CD4-positive, CD25-positive, alpha-beta regulatory T cell (primary cell): Measurements from ENCODE around the gene FOXP1. TPM values are rescaled to one million over a fixed set of nuclear protein-coding genes. Genes with fewer than 3 reads are reported as not detected.

Experiments
- ATAC-seq, 2 donors: fragments of 150-1000 bp; cut with Tn5 transposase; one replicate each; pipeline ENCODE4 v1.10.0; 2021; ENCODE audit warnings: low read depth in 2 of 2, moderate number of reproducible peaks in 2 of 2, moderate library complexity in 1 of 2
- DNase-seq, 3 donors: peaks; one replicate each; pipeline versions ENCODE4 v3.0.0 to v3.0.0-alpha.2; 2012 to 2022; ENCODE audit warnings: mixed read lengths in 1 of 3
- H3K27ac ChIP-seq: one replicate; pipeline ENCODE4 v1.7.0; 2013; ENCODE audit warnings: mild to moderate bottlenecking, low read length; ENCODE audit not compliant: insufficient read depth, poor library complexity, severe bottlenecking
- H3K27me3 ChIP-seq: one replicate; pipeline ENCODE4 v1.7.0; 2013; ENCODE audit warnings: low read length; ENCODE audit not compliant: control insufficient read depth, insufficient read depth
- H3K36me3 ChIP-seq: one replicate; pipeline ENCODE4 v1.7.0; 2013; ENCODE audit warnings: mild to moderate bottlenecking, low read length, moderate library complexity; ENCODE audit not compliant: control insufficient read depth, insufficient read depth
- H3K4me1 ChIP-seq: 2 replicates; pipeline ENCODE4 v1.7.0; 2013; ENCODE audit warnings: mild to moderate bottlenecking, low read length; ENCODE audit not compliant: insufficient read depth, control insufficient read depth, poor library complexity, severe bottlenecking
- H3K4me3 ChIP-seq: one replicate; pipeline ENCODE4 v1.7.0; 2013; ENCODE audit warnings: low read depth, mild to moderate bottlenecking, low read length, moderate library complexity
- H3K9me3 ChIP-seq, 2 experiments: 1 replicate in 1 of 2; 2 replicates in 1 of 2; pipeline ENCODE4 v1.7.0; 2013; ENCODE audit warnings: low read length in 2 of 2, mild to moderate bottlenecking in 1 of 2, moderate library complexity in 1 of 2; ENCODE audit not compliant: control insufficient read depth in 2 of 2
- H3K27ac Mint-ChIP-seq, 3 donors: one replicate each; pipeline ENCODE4 v1.8.0; 2020 to 2022; ENCODE audit warnings: mild to moderate bottlenecking in 3 of 3, mixed read lengths in 3 of 3, moderate library complexity in 2 of 3
- H3K27me3 Mint-ChIP-seq: one replicate; pipeline ENCODE4 v1.8.0; 2022; ENCODE audit warnings: mild to moderate bottlenecking, mixed read lengths
- H3K36me3 Mint-ChIP-seq: one replicate; pipeline ENCODE4 v1.8.0; 2020; ENCODE audit warnings: mixed read lengths
- H3K4me1 Mint-ChIP-seq, 4 donors: one replicate each; pipeline ENCODE4 v1.8.0; 2020 to 2022; ENCODE audit warnings: mixed read lengths in 4 of 4, mild to moderate bottlenecking in 1 of 4
- H3K4me3 Mint-ChIP-seq, 4 donors: one replicate each; pipeline ENCODE4 v1.8.0; 2020 to 2022; ENCODE audit warnings: mild to moderate bottlenecking in 4 of 4, mixed read lengths in 4 of 4, moderate library complexity in 3 of 4
- H3K9me3 Mint-ChIP-seq, 7 donors: one replicate each; pipeline ENCODE4 v1.8.0; 2020 to 2022; ENCODE audit warnings: mixed read lengths in 7 of 7, mild to moderate bottlenecking in 3 of 7, moderate library complexity in 2 of 7
- polyA plus RNA-seq, 4 donors: library from polyadenylated mRNA; unstranded; fragments of 300-500 nt; fragmentation: Illumina TruSeq; gene quantifications; one replicate each; pipeline ENCODE4 v1.2.3, GENCODE V29; 2021
- total RNA-seq: library from RNA; stranded (reverse); gene quantifications from one replicate; pipeline ENCODE4 v1.2.3, GENCODE V29; 2022

FOXP1 gene
- total and polyA plus RNA-seq, 5 donors from 2014 or later, result 301 to 599 (median 346) TPM

DNA sequence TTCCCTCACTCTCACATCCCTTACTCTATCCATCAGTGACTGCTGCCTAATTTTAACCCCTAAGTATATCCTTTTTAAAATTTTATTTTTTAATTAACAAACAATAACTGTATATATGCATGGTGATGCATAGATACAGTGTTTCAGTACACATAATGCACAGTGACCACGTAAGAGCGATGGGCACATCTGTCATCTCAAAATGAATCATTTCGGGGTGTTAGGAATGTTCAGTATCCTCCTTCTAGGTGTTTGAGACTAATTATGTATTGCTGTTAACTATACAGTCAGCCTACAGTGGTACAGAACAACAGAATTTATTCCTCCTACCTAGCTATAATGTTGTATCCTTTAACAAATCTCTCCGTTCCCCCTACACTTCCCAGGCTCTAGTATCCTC, 307.0 kb downstream of the FOXP1 start:
- peaks cover 30% of the 10 kb centered on the region for H3K36me3 Mint-ChIP-seq
- Histone ChIP-seq H3K27ac (no peak overlapping the region), H3K4me3 (no peak overlapping the region), H3K9me3 (no peaks in the 10 kb centered on the region), H3K4me1 (peaks cover 7% of the 10 kb centered on the region), H3K36me3 (peaks cover 22% of the 10 kb centered on the region), H3K27me3 (no peaks in the 10 kb centered on the region)
- DNase-seq (no peak), ATAC-seq (no peak)
- peaks cover 36 to 82% (median 45%) of the 10 kb centered on the region in 4 donors for H3K4me1 Mint-ChIP-seq
- no peaks in the 10 kb centered on the region for H3K27me3 Mint-ChIP-seq
- H3K9me3 Mint-ChIP-seq, result peaks cover 0 to 1% (median 0%) of the 10 kb centered on the region in 7 donors
- H3K4me3 Mint-ChIP-seq, result peak overlapping the region in 1 of 4 donors; percentile 50
- H3K27ac Mint-ChIP-seq, result peak overlapping the region in 1 of 3 donors; percentile 80

- H3K4me3 Mint-ChIP-seq, result peak overlapping the region in 2 of 4 donors; percentile 15 to 73
- H3K36me3 Mint-ChIP-seq, result peaks cover 33% of the 10 kb centered on the region
- no peak for ATAC-seq
- H3K4me1 ChIP-seq, result peaks cover 17% of the 10 kb centered on the region
- peaks cover 19% of the 10 kb centered on the region for H3K36me3 ChIP-seq
- no peak overlapping the region for H3K4me3 ChIP-seq
- no peaks in the 10 kb centered on the region for H3K27me3 ChIP-seq
- no peak overlapping the region for H3K27ac ChIP-seq
- DNase-seq, result no peak
- no peaks in the 10 kb centered on the region for H3K9me3 ChIP-seq
- peak overlapping the region; percentile 26 to 74 (median 70) for H3K27ac Mint-ChIP-seq
- H3K4me1 Mint-ChIP-seq, result peaks cover 59 to 94% (median 65%) of the 10 kb centered on the region in 4 donors
- no peaks in the 10 kb centered on the region for H3K27me3 Mint-ChIP-seq
- peaks cover 0 to 1% (median 0%) of the 10 kb centered on the region in 7 donors for H3K9me3 Mint-ChIP-seq
Measured at GRCh38 chr3:71273453-71273852, 310.1 kb downstream of the FOXP1 start.

GRCh38 chr3:71271596-71271995, 311.9 kb downstream of the FOXP1 start:
- peaks cover 35% of the 10 kb centered on the region for H3K36me3 Mint-ChIP-seq
- peaks cover 15% of the 10 kb centered on the region for H3K4me1 ChIP-seq
- peak overlapping the region in 1 of 4 donors; percentile 5 for H3K4me3 Mint-ChIP-seq
- H3K4me3 ChIP-seq, result no peak overlapping the region
- ATAC-seq (no peak), DNase-seq (no peak)
- H3K27ac Mint-ChIP-seq, result peak overlapping the region; percentile 6 to 70 (median 64)
- H3K9me3 ChIP-seq, result no peaks in the 10 kb centered on the region
- no peaks in the 10 kb centered on the region for H3K27me3 ChIP-seq
- H3K4me1 Mint-ChIP-seq, result peaks cover 57 to 94% (median 69%) of the 10 kb centered on the region in 4 donors
- peaks cover 0 to 1% (median 0%) of the 10 kb centered on the region in 7 donors for H3K9me3 Mint-ChIP-seq
- H3K27ac ChIP-seq, result no peak overlapping the region
- peaks cover 22% of the 10 kb centered on the region for H3K36me3 ChIP-seq
- H3K27me3 Mint-ChIP-seq, result no peaks in the 10 kb centered on the region

DNA sequence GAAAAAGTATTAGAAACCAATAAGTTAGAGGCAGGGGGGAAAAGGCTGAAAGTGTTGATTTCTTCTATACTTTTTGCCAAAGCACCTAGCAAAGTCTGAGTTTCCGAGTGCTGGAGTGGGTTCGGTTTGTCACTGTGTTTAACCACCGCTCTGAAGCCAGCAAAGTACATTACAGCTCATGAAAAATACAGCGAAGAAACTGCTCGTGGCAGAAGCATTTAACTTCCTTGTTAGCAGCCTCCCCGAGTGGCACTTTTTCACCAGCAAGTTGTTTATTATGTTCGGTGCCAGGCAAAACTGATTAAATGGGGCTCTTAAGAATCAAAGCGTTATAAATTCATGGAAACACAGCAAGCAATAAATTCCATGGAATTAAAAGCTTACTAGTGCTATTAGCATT, 313.6 kb downstream of the FOXP1 start:
- no peaks in the 10 kb centered on the region for H3K27me3 ChIP-seq
- H3K27me3 Mint-ChIP-seq, result no peaks in the 10 kb centered on the region
- H3K36me3 ChIP-seq, result peaks cover 25% of the 10 kb centered on the region
- peaks cover 14% of the 10 kb centered on the region for H3K4me1 ChIP-seq
- peak; percentile 47 to 63 for ATAC-seq
- H3K4me1 Mint-ChIP-seq, result peaks cover 61 to 91% (median 67%) of the 10 kb centered on the region in 4 donors
- peak overlapping the region; percentile 27 to 92 (median 64) for H3K27ac Mint-ChIP-seq
- peak in 2 of 3 donors; percentile 6 to 56 for DNase-seq
- peak overlapping the region; percentile 15 for H3K4me3 ChIP-seq
- H3K27ac ChIP-seq, result peak overlapping the region; percentile 28
- no peaks in the 10 kb centered on the region for H3K9me3 ChIP-seq
- peak overlapping the region; percentile 4 to 21 (median 12) for H3K4me3 Mint-ChIP-seq
- H3K36me3 Mint-ChIP-seq, result peaks cover 47% of the 10 kb centered on the region
- no peaks in the 10 kb centered on the region for H3K9me3 Mint-ChIP-seq

GRCh38 chr3:71268462-71268999, 315.0 kb downstream of the FOXP1 start:
- Histone ChIP-seq H3K27me3 (no peaks in the 10 kb centered on the region), H3K36me3 (peaks cover 20% of the 10 kb centered on the region), H3K4me3 (no peak overlapping the region), H3K9me3 (no peaks in the 10 kb centered on the region), H3K4me1 (peaks cover 14% of the 10 kb centered on the region), H3K27ac (no peak overlapping the region)
- Mint-ChIP-seq H3K4me3 (peak overlapping the region in 2 of 4 donors; percentile 46 to 47), H3K36me3 (peaks cover 46% of the 10 kb centered on the region), H3K27ac (peak overlapping the region in 2 of 3 donors; percentile 48 to 51), H3K4me1 (peaks cover 64 to 89% (median 69%) of the 10 kb centered on the region in 4 donors), H3K9me3 (no peaks in the 10 kb centered on the region), H3K27me3 (no peaks in the 10 kb centered on the region)
- ATAC-seq (no peak), DNase-seq (no peak)

- no peak overlapping the region for H3K4me3 ChIP-seq
- H3K4me1 ChIP-seq, result peaks cover 21% of the 10 kb centered on the region
- Mint-ChIP-seq H3K36me3 (peaks cover 42% of the 10 kb centered on the region), H3K9me3 (no peaks in the 10 kb centered on the region), H3K27ac (peak overlapping the region in 2 of 3 donors; percentile 9 to 37), H3K27me3 (no peaks in the 10 kb centered on the region), H3K4me1 (peaks cover 67 to 86% (median 70%) of the 10 kb centered on the region in 4 donors), H3K4me3 (peak overlapping the region in 1 of 4 donors; percentile 6)
- H3K27me3 ChIP-seq, result no peaks in the 10 kb centered on the region
- H3K36me3 ChIP-seq, result peaks cover 30% of the 10 kb centered on the region
- H3K27ac ChIP-seq, result no peak overlapping the region
- H3K9me3 ChIP-seq, result no peaks in the 10 kb centered on the region
- DNase-seq (no peak), ATAC-seq (no peak)
Measured at GRCh38 chr3:71266875-71267274, 316.7 kb downstream of the FOXP1 start.

DNA sequence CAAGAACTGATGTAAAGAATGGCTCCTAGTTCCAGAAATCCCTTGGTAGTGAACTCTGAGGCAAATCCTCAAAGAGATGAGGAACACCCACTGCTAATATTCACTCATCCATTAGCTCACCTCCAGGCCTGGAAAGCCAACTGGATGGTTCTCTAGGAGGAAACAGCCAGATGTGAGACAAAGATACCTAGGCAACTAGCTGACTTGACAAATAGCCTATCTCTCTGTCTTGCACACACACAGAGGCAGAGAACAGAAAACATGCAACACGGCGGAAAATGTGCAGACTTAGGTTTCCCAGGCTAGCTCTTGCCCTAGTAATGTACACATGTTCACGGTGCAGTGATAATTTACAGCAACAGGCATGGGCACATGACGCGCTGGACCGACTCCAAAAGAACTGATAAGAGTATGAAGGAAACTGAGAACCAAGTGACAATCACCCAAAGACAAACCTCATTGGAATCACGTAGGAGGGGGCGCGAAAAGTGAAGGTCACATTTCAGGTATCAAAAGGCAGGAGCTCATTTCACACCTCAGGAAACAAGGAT, 318.1 kb downstream of the FOXP1 start:
- no peak for DNase-seq
- no peaks in the 10 kb centered on the region for H3K27me3 ChIP-seq
- Mint-ChIP-seq H3K4me3 (peak overlapping the region in 3 of 4 donors; percentile 7 to 64 (median 10)), H3K4me1 (peaks cover 54 to 77% (median 62%) of the 10 kb centered on the region in 4 donors), H3K27ac (peak overlapping the region; percentile 16 to 65 (median 22)), H3K9me3 (no peaks in the 10 kb centered on the region), H3K36me3 (peaks cover 45% of the 10 kb centered on the region), H3K27me3 (no peaks in the 10 kb centered on the region)
- ATAC-seq, result no peak
- no peaks in the 10 kb centered on the region for H3K9me3 ChIP-seq
- peaks cover 30% of the 10 kb centered on the region for H3K36me3 ChIP-seq
- peak overlapping the region; percentile 4 for H3K4me3 ChIP-seq
- H3K4me1 ChIP-seq, result peaks cover 19% of the 10 kb centered on the region
- H3K27ac ChIP-seq, result no peak overlapping the region
